Testis (tissue), 3 donors: ENCODE data around the gene TNPO3. TPM values are rescaled to one million over a fixed set of nuclear protein-coding genes. Genes with fewer than 3 reads are reported as not detected.

Experiments used
- DNase-seq: peaks from one replicate; pipeline ENCODE4 v3.0.0-alpha.2; 2019
- H3K27ac ChIP-seq, 2 donors: fragments of 200-600 bp; sonication (generic); one replicate each; pipeline ENCODE4 v1.5.1; 2019
- H3K27me3 ChIP-seq: fragments of 200-600 bp; sonication (generic); one replicate; pipeline ENCODE4 v1.5.1; 2019
- H3K36me3 ChIP-seq: fragments of 200-600 bp; sonication (generic); one replicate; pipeline ENCODE4 v1.5.1; 2017; ENCODE audit warnings: low read depth; ENCODE audit errors: missing control alignments
- H3K4me1 ChIP-seq: fragments of 200-600 bp; sonication (generic); one replicate; pipeline ENCODE4 v1.5.1; 2019
- H3K4me3 ChIP-seq, 2 donors: fragments of 200-600 bp; sonication (generic); one replicate each; pipeline ENCODE4 v1.5.1; 2017 to 2019
- H3K9me3 ChIP-seq: fragments of 200-600 bp; sonication (generic); one replicate; pipeline ENCODE4 v1.5.1; 2017
- CTCF ChIP-seq, 3 experiments: fragments of 450-650 bp in 2 of 3; fragments of 200-600 bp in 1 of 3; sonication (generic) in 1 of 3; IDR thresholded peaks; one replicate each; pipeline ENCODE4 v1.5.1; 2016 to 2019; ENCODE audit warnings: antibody characterized with exemption in 3 of 3, mild to moderate bottlenecking in 2 of 3, moderate library complexity in 1 of 3
- POLR2A ChIP-seq: fragments of 450-650 bp; IDR thresholded peaks from one replicate; pipeline ENCODE4 v1.6.1; 2017; ENCODE audit warnings: antibody characterized with exemption, mild to moderate bottlenecking, moderate library complexity
- WGBS, 2 donors: methylation state at CpG; one replicate each; pipeline ENCODE4 v1.1.5; 2018; 5-methylcytosine and 5-hydroxymethylcytosine counted together
- intact Hi-C: fragments of 100-400 bp; cut with DNase I; formaldehyde crosslinking; loops from one replicate; pipeline ENCODE4 v1.15.1; 2023; ENCODE audit warnings: low total_unique reads
- polyA plus RNA-seq: library from polyadenylated mRNA; stranded (reverse); fragments of 350-450 nt; fragmentation: Illumina TruSeq; extraction: RNeasy Lipid Tissue Mini Kit (QIAGEN cat#74804); gene quantifications from one replicate; pipeline ENCODE4 v1.2.3, GENCODE V29; 2014; ENCODE audit warnings: low read depth, low replicate concordance; ENCODE audit not compliant: insufficient read depth
- total RNA-seq, 2 donors: library from RNA; depleted of rRNA; stranded (reverse); fragments of >200 nt; gene quantifications; one replicate each; pipeline ENCODE4 v1.2.3, GENCODE V29; 2016

Gene TNPO3
- total and polyA plus RNA-seq, 3 donors from 2014 or later: 52.5 to 62.8 (median 55.5) TPM

GRCh38 chr7:128919241-128919640, 135.7 kb downstream of the TNPO3 start:
- no peak for TF ChIP-seq CTCF (IDR thresholded peaks at IDR 0.05)
- intact Hi-C loops: no loop called here
- no peak overlapping the region for H3K4me3 ChIP-seq
- H3K36me3 ChIP-seq: no peaks in the 10 kb centered on the region
- WGBS, 2 donors: 77 to 87% methylated on average over 6 of the region's 6 CpGs
- H3K4me1 ChIP-seq: peaks cover 3% of the 10 kb centered on the region
- no peak for DNase-seq
- no peaks in the 10 kb centered on the region for H3K9me3 ChIP-seq
- no peak overlapping the region for H3K27ac ChIP-seq
- no peaks in the 10 kb centered on the region for H3K27me3 ChIP-seq

- Histone ChIP-seq H3K27me3 (no peaks in the 10 kb centered on the region), H3K36me3 (no peaks in the 10 kb centered on the region), H3K9me3 (no peaks in the 10 kb centered on the region), H3K4me3 (no peak overlapping the region), H3K4me1 (peaks cover 3% of the 10 kb centered on the region), H3K27ac (no peak overlapping the region)
- no peak for TF ChIP-seq POLR2A
- TF ChIP-seq CTCF (IDR thresholded peaks at IDR 0.05): no peak
- WGBS, 2 donors: 65 to 76% methylated on average over 8 of the region's 8 CpGs
- intact Hi-C loops: no loop called here
- DNase-seq: no peak
Observed at GRCh38 chr7:128918016-128918665, 136.8 kb downstream of the TNPO3 start.

GRCh38 chr7:128917122-128917521, 137.8 kb downstream of the TNPO3 start:
- peaks cover 3% of the 10 kb centered on the region for H3K4me1 ChIP-seq
- DNase-seq: no peak
- WGBS, 2 donors: 91 to 100% methylated on average over 2 of the region's 2 CpGs
- H3K27ac ChIP-seq: no peak overlapping the region
- no peaks in the 10 kb centered on the region for H3K27me3 ChIP-seq
- no peak overlapping the region for H3K4me3 ChIP-seq
- no peak for TF ChIP-seq CTCF (IDR thresholded peaks at IDR 0.05)
- no peak for TF ChIP-seq POLR2A
- intact Hi-C loops: no loop called here
- no peaks in the 10 kb centered on the region for H3K36me3 ChIP-seq
- no peaks in the 10 kb centered on the region for H3K9me3 ChIP-seq

GRCh38 chr7:128916643-128916915, 138.3 kb downstream of the TNPO3 start:
- no peaks in the 10 kb centered on the region for H3K9me3 ChIP-seq

More at GRCh38 chr7:128916643-128916915, 138.3 kb downstream of the TNPO3 start:
- WGBS, 2 donors: 70 to 78% methylated on average over 7 of the region's 7 CpGs
- Histone ChIP-seq H3K27ac (no peak overlapping the region), H3K27me3 (no peaks in the 10 kb centered on the region), H3K36me3 (no peaks in the 10 kb centered on the region), H3K4me3 (no peak overlapping the region), H3K4me1 (peaks cover 3% of the 10 kb centered on the region)
- intact Hi-C loops: no loop called here
- TF ChIP-seq CTCF (IDR thresholded peaks at IDR 0.05): no peak
- DNase-seq: no peak
